RWPE2 (cell line): ENCODE data around the gene DGKZ.

Experiments used
- ATAC-seq: fragments of 200-7000 bp; cut with Tn5 transposase; 3 replicates; pipeline ENCODE4 v1.9.1; 2021; ENCODE audit warnings: low read depth
- DNase-seq: peaks from one replicate; pipeline ENCODE4 v3.0.0-alpha.2; 2020; ENCODE audit warnings: low spot score
- H3K27ac ChIP-seq: fragments of 450-650 bp; 2 replicates; pipeline ENCODE4 v1.5.1; 2017; ENCODE audit warnings: mild to moderate bottlenecking; ENCODE audit not compliant: poor library complexity, severe bottlenecking
- H3K27me3 ChIP-seq: fragments of 250-450 bp; sonication (Bioruptor Pico); 2 replicates; pipeline ENCODE4 v1.5.1; 2021; ENCODE audit warnings: mild to moderate bottlenecking, moderate library complexity; ENCODE audit not compliant: insufficient read depth, poor library complexity, severe bottlenecking
- H3K36me3 ChIP-seq: fragments of 250-450 bp; sonication (Bioruptor Pico); 2 replicates; pipeline ENCODE4 v1.5.1; 2020; ENCODE audit warnings: low read depth, mild to moderate bottlenecking, moderate library complexity
- H3K4me1 ChIP-seq: fragments of 250-450 bp; sonication (Bioruptor Pico); 2 replicates; pipeline ENCODE4 v1.5.1; 2021; ENCODE audit warnings: mild to moderate bottlenecking, moderate library complexity; ENCODE audit not compliant: insufficient read depth, poor library complexity, severe bottlenecking
- H3K4me3 ChIP-seq: fragments of 250-450 bp; sonication (Bioruptor Pico); 2 replicates; pipeline ENCODE4 v1.5.1; 2021; ENCODE audit warnings: mild to moderate bottlenecking, moderate library complexity; ENCODE audit not compliant: severe bottlenecking
- H3K9me3 ChIP-seq: fragments of 250-450 bp; sonication (Bioruptor Pico); 2 replicates; pipeline ENCODE4 v1.5.1; 2021; ENCODE audit warnings: mild to moderate bottlenecking, moderate library complexity; ENCODE audit not compliant: severe bottlenecking
- CTCF ChIP-seq: fragments of 450-650 bp; IDR thresholded peaks from one replicate; pipeline ENCODE4 v1.5.1; 2017; ENCODE audit warnings: mild to moderate bottlenecking, moderate library complexity; ENCODE audit not compliant: poor library complexity, severe bottlenecking

Gene DGKZ

GRCh38 chr11:46345131-46345597 lies 2.1 kb upstream of the DGKZ start:
- DNase-seq (no peak), ATAC-seq (peak; percentile 53)
- H3K27me3 ChIP-seq: no peaks in the 10 kb centered on the region
- H3K4me3 ChIP-seq: peak overlapping the region; percentile 27
- peak; percentile 16 for TF ChIP-seq CTCF
- H3K27ac ChIP-seq: peak overlapping the region; percentile 53
- H3K9me3 ChIP-seq: no peaks in the 10 kb centered on the region
- H3K36me3 ChIP-seq: no peaks in the 10 kb centered on the region
- H3K4me1 ChIP-seq: peaks cover 5% of the 10 kb centered on the region

GRCh38 chr11:46345881-46346484 lies 1.3 kb upstream of the DGKZ start:
- DNase-seq (no peak), ATAC-seq (no peak)
- Histone ChIP-seq H3K4me1 (peaks cover 5% of the 10 kb centered on the region), H3K9me3 (no peaks in the 10 kb centered on the region), H3K27ac (peak overlapping the region; percentile 53), H3K36me3 (no peaks in the 10 kb centered on the region), H3K27me3 (no peaks in the 10 kb centered on the region), H3K4me3 (peak overlapping the region; percentile 27)
- no peak for TF ChIP-seq CTCF

- Histone ChIP-seq H3K4me3 (peak overlapping the region; percentile 97), H3K9me3 (no peaks in the 10 kb centered on the region), H3K4me1 (peaks cover 7% of the 10 kb centered on the region), H3K36me3 (no peaks in the 10 kb centered on the region), H3K27ac (peak overlapping the region; percentile 51), H3K27me3 (no peaks in the 10 kb centered on the region)
- TF ChIP-seq CTCF: no peak
- no peak for DNase-seq
- ATAC-seq: peak; percentile 3; the same call in 1 of the 3 replicates
These were observed 511 bp downstream of the DGKZ start for GRCh38 chr11:46347637-46348311.

GRCh38 chr11:46348566-46349401 lies 1.5 kb downstream of the DGKZ start:
- Histone ChIP-seq H3K9me3 (no peaks in the 10 kb centered on the region), H3K4me3 (peak overlapping the region; percentile 97), H3K4me1 (peaks cover 7% of the 10 kb centered on the region), H3K36me3 (no peaks in the 10 kb centered on the region), H3K27me3 (no peaks in the 10 kb centered on the region), H3K27ac (no peak overlapping the region)
- ATAC-seq: no peak
- DNase-seq: peak; percentile 54
- TF ChIP-seq CTCF: no peak
